ENCODE results near the gene GLIS1. TPM values are rescaled to one million over a fixed set of nuclear protein-coding genes. Genes with fewer than 3 reads are reported as not detected.

GLIS1 gene
- total RNA-seq, 1 experiment from 2014 or later = 0.28 TPM

DNA sequence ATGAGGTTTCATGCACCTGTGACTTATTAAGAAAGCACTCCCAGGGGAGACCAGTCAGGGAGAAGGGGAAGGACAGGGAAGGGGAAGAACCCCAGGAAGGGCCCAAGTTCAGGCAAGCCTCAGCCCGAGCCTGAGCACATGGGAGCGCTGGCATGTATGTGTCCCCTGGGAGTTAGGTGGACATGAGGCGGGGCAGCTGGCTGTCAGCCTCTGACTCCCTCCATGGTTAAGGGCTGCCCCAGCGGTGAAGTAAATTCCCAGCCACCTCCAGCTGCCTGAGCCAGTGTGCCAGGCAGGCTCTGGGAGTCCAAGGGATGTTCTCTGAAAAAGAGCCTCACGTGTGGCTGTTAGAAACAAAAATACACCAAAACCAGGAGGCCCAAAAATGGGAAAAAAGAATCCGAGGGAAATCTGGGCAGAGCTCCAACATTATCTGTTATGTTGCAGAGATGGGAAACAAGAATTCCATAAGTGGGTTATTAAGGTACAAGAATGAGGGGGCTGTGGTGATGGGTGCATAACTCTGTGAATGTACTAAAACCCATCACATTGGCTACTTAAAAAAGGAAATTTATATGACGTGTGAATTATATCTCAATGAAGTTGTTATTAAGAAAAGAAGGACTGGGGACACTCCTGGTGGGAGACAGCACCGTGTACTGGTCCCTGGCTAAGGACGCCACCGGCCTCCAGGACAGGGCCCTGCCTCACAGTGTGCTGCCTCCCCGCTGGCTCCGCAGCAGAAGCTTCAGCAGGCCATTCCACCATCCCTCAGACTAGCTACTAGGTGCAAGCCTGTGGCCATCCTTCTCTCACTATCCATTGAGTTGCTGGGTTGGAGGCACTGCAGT lies 261.1 kb downstream of the GLIS1 start:
- H2BK15ac ChIP-seq (ENCODE audit: low read depth, low read length) = no peak overlapping the region
- no peak overlapping the region for H3K9ac ChIP-seq (ENCODE audit: extremely low read depth, insufficient read length, low read length)
- no peaks in the 10 kb centered on the region for H3K9me3 ChIP-seq (ENCODE audit: control insufficient read depth, low read depth, low read length)
- no peaks in the 10 kb centered on the region for H3K23me2 ChIP-seq (ENCODE audit: insufficient read length, low read depth, low read length, poor library complexity, severe bottlenecking)
- H3K79me2 ChIP-seq (ENCODE audit: insufficient read depth, low read length) = no peaks in the 10 kb centered on the region
- H3K36me3 Mint-ChIP-seq (ENCODE audit: insufficient read depth in 1 of 3, low read depth in 3 of 3) = no peaks in the 10 kb centered on the region
- H3K4me1 ChIP-seq (ENCODE audit: insufficient read depth, low read length) = no peaks in the 10 kb centered on the region
- no CpG with 5 or more reads among the region's 12 CpGs for WGBS (ENCODE audit: extremely low coverage, insufficient read length, low lambda C conversion rate)
- no peak overlapping the region for H3K18ac ChIP-seq (ENCODE audit: insufficient read length, low read depth, low read length)
- H4K91ac ChIP-seq (ENCODE audit: insufficient read length, low read depth, low read length) = no peak overlapping the region
- H2BK5ac ChIP-seq (ENCODE audit: insufficient read length, low read length) = no peak overlapping the region
- H2BK120ac ChIP-seq (ENCODE audit: low read depth, low read length, poor library complexity, severe bottlenecking) = no peak overlapping the region
- no peak overlapping the region for H3K4me3 Mint-ChIP-seq
- no peak overlapping the region for H4K5ac ChIP-seq (ENCODE audit: insufficient read length, low read depth, low read length)
- H4K8ac ChIP-seq (replicated peaks; ENCODE audit: insufficient read length, low read depth, low read length) = no peak overlapping the region
- peaks cover 4% of the 10 kb centered on the region; the same call in 1 of the 2 replicates for H3K27me3 ChIP-seq (ENCODE audit: insufficient read depth, low read length)
- no peak overlapping the region for H2BK12ac ChIP-seq (ENCODE audit: insufficient read length, low read depth, low read length)
- H3K79me1 ChIP-seq (ENCODE audit: insufficient read depth, low read depth, low read length, poor library complexity, severe bottlenecking) = no peaks in the 10 kb centered on the region
- H2AK5ac ChIP-seq (ENCODE audit: insufficient read length, low read length) = no peak overlapping the region
- no peak overlapping the region for H3T11ph ChIP-seq (ENCODE audit: low read length)
- H3K14ac ChIP-seq (ENCODE audit: insufficient read depth, low read length) = no peak overlapping the region
- TF ChIP-seq, protein P1, sequence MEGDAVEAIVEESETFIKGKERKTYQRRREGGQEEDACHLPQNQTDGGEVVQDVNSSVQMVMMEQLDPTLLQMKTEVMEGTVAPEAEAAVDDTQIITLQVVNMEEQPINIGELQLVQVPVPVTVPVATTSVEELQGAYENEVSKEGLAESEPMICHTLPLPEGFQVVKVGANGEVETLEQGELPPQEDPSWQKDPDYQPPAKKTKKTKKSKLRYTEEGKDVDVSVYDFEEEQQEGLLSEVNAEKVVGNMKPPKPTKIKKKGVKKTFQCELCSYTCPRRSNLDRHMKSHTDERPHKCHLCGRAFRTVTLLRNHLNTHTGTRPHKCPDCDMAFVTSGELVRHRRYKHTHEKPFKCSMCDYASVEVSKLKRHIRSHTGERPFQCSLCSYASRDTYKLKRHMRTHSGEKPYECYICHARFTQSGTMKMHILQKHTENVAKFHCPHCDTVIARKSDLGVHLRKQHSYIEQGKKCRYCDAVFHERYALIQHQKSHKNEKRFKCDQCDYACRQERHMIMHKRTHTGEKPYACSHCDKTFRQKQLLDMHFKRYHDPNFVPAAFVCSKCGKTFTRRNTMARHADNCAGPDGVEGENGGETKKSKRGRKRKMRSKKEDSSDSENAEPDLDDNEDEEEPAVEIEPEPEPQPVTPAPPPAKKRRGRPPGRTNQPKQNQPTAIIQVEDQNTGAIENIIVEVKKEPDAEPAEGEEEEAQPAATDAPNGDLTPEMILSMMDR (conservative IDR thresholded peaks at IDR 0.05) = no peak
- no peak overlapping the region for H2AFZ ChIP-seq (ENCODE audit: low read length)
- H3K23ac ChIP-seq (ENCODE audit: insufficient read length, low read depth, low read length) = no peak overlapping the region
- H3K27ac ChIP-seq (ENCODE audit: insufficient read length, low read depth, low read length) = no peak overlapping the region
- no peaks in the 10 kb centered on the region for H3K9me3 Mint-ChIP-seq
- H3K4me2 ChIP-seq (ENCODE audit: insufficient read depth, insufficient read length, low read length) = no peak overlapping the region
- H3K56ac ChIP-seq (ENCODE audit: insufficient read length, low read depth, low read length) = peak overlapping the region; percentile 41
- peak overlapping the region in 1 of 3 experiments; percentile 56; a peak in 1 of 7 replicates for H3K27ac Mint-ChIP-seq
- DNase-seq = peak; percentile 20
- no peaks in the 10 kb centered on the region for H4K20me1 ChIP-seq (ENCODE audit: control insufficient read depth, insufficient read depth, insufficient read length)
- peaks cover 22% of the 10 kb centered on the region for H3K27me3 Mint-ChIP-seq (ENCODE audit: low read depth)
- H3K4ac ChIP-seq (ENCODE audit: low read depth, low read length) = no peak overlapping the region
- peaks cover 5 to 6% of the 10 kb centered on the region in 2 experiments; a peak in 3 of 4 replicates for H3K4me1 Mint-ChIP-seq
- H2BK20ac ChIP-seq (ENCODE audit: low read depth, low read length, poor library complexity, severe bottlenecking) = no peak overlapping the region
